Measurements from ENCODE around the gene PTPRN2. TPM values are rescaled to one million over a fixed set of nuclear protein-coding genes. Genes with fewer than 3 reads are reported as not detected.

The PTPRN2 gene
- total and polyA plus RNA-seq, 2 donors (not counting 3 experiments of a cell fraction or from before 2014, with no cell fraction given): 0.62 to 0.88 TPM

- Histone ChIP-seq H4K20me1 (replicated peaks; ENCODE audit: control insufficient read depth, extremely low read depth, insufficient read depth, low read length) (no peaks in the 10 kb centered on the region), H3K9ac (replicated peaks; ENCODE audit: extremely low read depth, insufficient read depth, low read length) (no peak overlapping the region), H2AFZ (ENCODE audit: low read depth, low read length) (no peak overlapping the region), H3K36me3 (ENCODE audit: control insufficient read depth in 2 of 2, extremely low read depth in 1 of 2, insufficient read depth in 2 of 2, low read length in 2 of 2) (no peaks in the 10 kb centered on the region), H3K79me2 (ENCODE audit: control insufficient read depth, insufficient read depth, low read length) (no peaks in the 10 kb centered on the region), H3K9me3 (replicated peaks; ENCODE audit: control insufficient read depth, insufficient read depth, low read length) (peaks cover 2% of the 10 kb centered on the region), H3K4me2 (ENCODE audit: insufficient read depth, low read length) (no peak overlapping the region), H3K27ac (ENCODE audit: insufficient read depth, low read depth, low read length) (no peak overlapping the region), H3K9me1 (replicated peaks; ENCODE audit: control insufficient read depth, extremely low read depth, insufficient read depth, low read length) (no peaks in the 10 kb centered on the region), H3K4me1 (ENCODE audit: control insufficient read depth, extremely low read depth, insufficient read depth, low read length) (no peaks in the 10 kb centered on the region), H3K27me3 (ENCODE audit: control insufficient read depth in 2 of 2, insufficient read depth in 2 of 2, low read length in 2 of 2) (no peaks in the 10 kb centered on the region), H3K4me3 (replicated peaks in 1 of 3; ENCODE audit: insufficient read depth in 1 of 3, low read depth in 1 of 3, low read length in 3 of 3) (no peak overlapping the region)
- FAIRE-seq (no peak), DNase-seq (ENCODE audit: low read depth, low spot score) (no peak)
- intact Hi-C loops (cut with micrococcal nuclease) (no loop called here), dilution Hi-C loops (cut with MboI; ENCODE audit: extremely low pct_ligation_motif_present, low sequenced_read_pairs) (no loop called here)
- CTCF ChIA-PET: no interaction called here
- TF ChIP-seq MYC (IDR thresholded peaks at IDR 0.05; ENCODE audit: low read depth, low read length) (no peak), MAX (IDR thresholded peaks at IDR 0.05; ENCODE audit: insufficient read depth, insufficient read length) (no peak), POLR2A (IDR thresholded peaks at IDR 0.05; ENCODE audit: low read depth, low read length) (no peak), FOS (IDR thresholded peaks at IDR 0.05; ENCODE audit: borderline replicate concordance, insufficient read depth, low read length) (no peak), GATA2 (IDR thresholded peaks at IDR 0.05; ENCODE audit: insufficient read depth, insufficient read length, low read depth, low read length) (no peak), CTCF (IDR thresholded peaks at IDR 0.05; ENCODE audit: extremely low read depth in 1 of 2, insufficient read depth in 1 of 2, low read depth in 1 of 2, low read length in 2 of 2) (no peak), EZH2 (IDR thresholded peaks at IDR 0.05; ENCODE audit: borderline replicate concordance, low read depth, low read length, severe bottlenecking) (no peak)
- BruUV-seq (replicated peaks): no TSS peak
- POLR2A ChIA-PET: no interaction called here
These were observed 790.3 kb downstream of the PTPRN2 start for GRCh38 chr7:157797361-157797760.

Data from endothelial cell of umbilical vein (primary cell).